ENCODE measurements around the gene SIAE.

GRCh38 chr11:124584681-124585372 is 88.7 kb downstream of the SIAE start:
- TF ChIP-seq CTCF (IDR thresholded peaks at IDR 0.05) (no peak), EP300 (IDR thresholded peaks at IDR 0.05) (no peak), POLR2AphosphoS5 (IDR thresholded peaks at IDR 0.05) (no peak)

All from stomach (tissue), 4 donors.